Calu3 (cell line): ENCODE measurements around the gene DCUN1D2. TPM values are rescaled to one million over a fixed set of nuclear protein-coding genes. Genes with fewer than 3 reads are reported as not detected.
"Not testable (repeated sequence)": the region's sequence is repeated elsewhere in the genome, so short reads cannot be mapped to it uniquely, and the experiment has no call there.

Experiments
- BruUV-seq: library from RNA; stranded (reverse); fragments of 400-500 nt; replicated peaks from 2 replicates; lab custom pipeline; 2021; lab: Mats Ljungman, UMichigan
- CTCF ChIA-PET: fragments of 300-600 bp; sonication (Branson Sonifier 250); formaldehyde crosslinking; loops from one replicate; lab custom pipeline; 2022; ENCODE audit warnings: antibody characterized with exemption; lab: Charles Lee
- DNase-seq: peaks from one replicate; pipeline ENCODE4 v3.0.0; 2022
- H3K27ac Mint-ChIP-seq: one replicate; pipeline ENCODE4 v1.8.0; 2022; ENCODE audit warnings: mixed read lengths; ENCODE audit not compliant: unreplicated experiment
- H3K27me3 Mint-ChIP-seq: one replicate; pipeline ENCODE4 v1.8.0; 2022; ENCODE audit warnings: mixed read lengths; ENCODE audit not compliant: unreplicated experiment
- H3K36me3 Mint-ChIP-seq: one replicate; pipeline ENCODE4 v1.8.0; 2022; ENCODE audit warnings: mild to moderate bottlenecking, moderate library complexity, mixed read lengths; ENCODE audit not compliant: insufficient read depth, unreplicated experiment
- H3K4me1 Mint-ChIP-seq: one replicate; pipeline ENCODE4 v1.8.0; 2022; ENCODE audit warnings: mild to moderate bottlenecking, low read depth, mixed read lengths; ENCODE audit not compliant: unreplicated experiment
- H3K4me3 Mint-ChIP-seq: one replicate; pipeline ENCODE4 v1.8.0; 2022; ENCODE audit warnings: mild to moderate bottlenecking, low read depth, moderate library complexity, mixed read lengths; ENCODE audit not compliant: unreplicated experiment
- H3K9me3 Mint-ChIP-seq: one replicate; pipeline ENCODE4 v1.8.0; 2022; ENCODE audit warnings: low read depth, mixed read lengths; ENCODE audit not compliant: unreplicated experiment
- CTCF ChIP-seq: fragments of 200-600 bp; IDR thresholded peaks from one replicate; pipeline ENCODE4 v1.8.0; 2022; ENCODE audit warnings: antibody characterized with exemption; ENCODE audit not compliant: unreplicated experiment
- intact Hi-C: fragments of 100-400 bp; cut with micrococcal nuclease; formaldehyde crosslinking; loops from one replicate; pipeline ENCODE4 v1.10.0; 2022; ENCODE audit not compliant: unreplicated experiment
- total RNA-seq: library from RNA; stranded (reverse); gene quantifications from 2 replicates; pipeline ENCODE4 v1.2.3, GENCODE V29; 2022

Gene DCUN1D2
- total RNA-seq, 1 experiment from 2014 or later: 9.3 TPM

- no peaks in the 10 kb centered on the region for H3K4me1 Mint-ChIP-seq
- TF ChIP-seq CTCF: no peak
- H3K9me3 Mint-ChIP-seq: no peaks in the 10 kb centered on the region
- no peak for DNase-seq
- CTCF ChIA-PET: no interaction called here
- no peaks in the 10 kb centered on the region for H3K27me3 Mint-ChIP-seq
- H3K27ac Mint-ChIP-seq: no peak overlapping the region
- H3K4me3 Mint-ChIP-seq: no peak overlapping the region
- H3K36me3 Mint-ChIP-seq: peaks cover 6% of the 10 kb centered on the region
- intact Hi-C loops: no loop called here
- no TSS peak for BruUV-seq
Measured at GRCh38 chr13:113475280-113475679, 15.2 kb downstream of the DCUN1D2 start.

- no peak overlapping the region for H3K4me3 Mint-ChIP-seq
- H3K36me3 Mint-ChIP-seq: peaks cover 6% of the 10 kb centered on the region
- intact Hi-C loops: no loop called here
- no peaks in the 10 kb centered on the region for H3K9me3 Mint-ChIP-seq
- no peaks in the 10 kb centered on the region for H3K4me1 Mint-ChIP-seq
- BruUV-seq: no TSS peak
- no peak for TF ChIP-seq CTCF
- DNase-seq: no peak
- no peaks in the 10 kb centered on the region for H3K27me3 Mint-ChIP-seq
- CTCF ChIA-PET: no interaction called here
- no peak overlapping the region for H3K27ac Mint-ChIP-seq
Measured at GRCh38 chr13:113474179-113474578, 16.3 kb downstream of the DCUN1D2 start.

- H3K9me3 Mint-ChIP-seq: no peaks in the 10 kb centered on the region
- H3K4me1 Mint-ChIP-seq: no peaks in the 10 kb centered on the region
- CTCF ChIA-PET: no interaction called here
- no peak for TF ChIP-seq CTCF
- H3K36me3 Mint-ChIP-seq: peaks cover 6% of the 10 kb centered on the region
- no peaks in the 10 kb centered on the region for H3K27me3 Mint-ChIP-seq
- no peak overlapping the region for H3K27ac Mint-ChIP-seq
- BruUV-seq: no TSS peak
- intact Hi-C loops: no loop called here
- no peak overlapping the region for H3K4me3 Mint-ChIP-seq
- no peak for DNase-seq
Measured at GRCh38 chr13:113472355-113473025, 18.0 kb downstream of the DCUN1D2 start.

- no peaks in the 10 kb centered on the region for H3K4me1 Mint-ChIP-seq
- DNase-seq: no peak
- H3K36me3 Mint-ChIP-seq: peaks cover 6% of the 10 kb centered on the region
- intact Hi-C loops: no loop called here
- BruUV-seq: no TSS peak
- H3K4me3 Mint-ChIP-seq: no peak overlapping the region
- no peaks in the 10 kb centered on the region for H3K9me3 Mint-ChIP-seq
- no peak overlapping the region for H3K27ac Mint-ChIP-seq
- CTCF ChIA-PET: no interaction called here
- no peaks in the 10 kb centered on the region for H3K27me3 Mint-ChIP-seq
- no peak for TF ChIP-seq CTCF
Measured at GRCh38 chr13:113471844-113472243, 18.7 kb downstream of the DCUN1D2 start.

GRCh38 chr13:113470635-113471163, 19.8 kb downstream of the DCUN1D2 start:
- H3K4me1 Mint-ChIP-seq, H3K27ac Mint-ChIP-seq, DNase-seq, H3K4me3 Mint-ChIP-seq, BruUV-seq, H3K27me3 Mint-ChIP-seq, H3K36me3 Mint-ChIP-seq, H3K9me3 Mint-ChIP-seq, CTCF ChIA-PET, intact Hi-C loops: not testable (repeated sequence)
